ENCODE measurements around the gene LY6G6F. TPM values are rescaled to one million over a fixed set of nuclear protein-coding genes. Genes with fewer than 3 reads are reported as not detected.

LY6G6F gene
- total and polyA plus RNA-seq, 2 experiments from 2014 or later, result not detected

DNA sequence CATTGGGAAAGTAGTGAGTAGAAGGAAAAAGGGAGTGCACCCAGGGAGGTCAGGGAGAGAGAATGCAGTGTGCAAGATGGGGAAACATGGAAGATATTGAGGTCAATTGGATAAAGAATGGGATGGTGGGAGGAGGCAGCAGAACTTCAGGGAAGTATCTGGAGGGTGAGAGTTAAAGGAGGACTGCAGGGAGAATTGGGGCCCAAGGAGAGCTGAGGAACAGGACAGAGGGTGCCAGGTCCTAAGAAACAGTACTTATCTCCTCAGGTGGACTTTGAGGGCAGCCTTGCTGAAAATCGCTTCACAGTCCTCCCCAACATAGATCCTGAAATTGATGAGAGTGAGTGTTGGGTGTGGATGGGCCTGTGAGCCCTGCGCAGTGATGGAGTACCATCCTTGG is 51.6 kb downstream of the LY6G6F start:
- Mint-ChIP-seq H3K27ac (no peak overlapping the region), H3K4me1 (peaks cover 3% of the 10 kb centered on the region; the same call in 2 of the 3 replicates), H3K27me3 (ENCODE audit: insufficient read depth, low read depth, poor library complexity) (peaks cover 7% of the 10 kb centered on the region), H3K36me3 (ENCODE audit: low read depth) (peaks cover 22% of the 10 kb centered on the region), H3K4me3 (no peak overlapping the region), H3K9me3 (no peaks in the 10 kb centered on the region; the same call in 2 of the 3 replicates)
- no peaks in the 10 kb centered on the region for H3K36me3 ChIP-seq (ENCODE audit: insufficient read depth)
- H3K27me3 ChIP-seq (ENCODE audit: insufficient read depth), result no peaks in the 10 kb centered on the region
- H3K79me2 ChIP-seq (replicated peaks; ENCODE audit: insufficient read depth), result no peaks in the 10 kb centered on the region
- no peak overlapping the region for H2AFZ ChIP-seq
- no peak for DNase-seq (ENCODE audit: low spot score)
- 0 out of 2 replicates have a peak, but pooled peaks cover 1% of the 10 kb centered on the region for H3K4me1 ChIP-seq (ENCODE audit: insufficient read depth)
- no peaks in the 10 kb centered on the region for H3F3A ChIP-seq (replicated peaks; ENCODE audit: low read depth)
- TF ChIP-seq EZH2phosphoT487 (IDR thresholded peaks at IDR 0.05; ENCODE audit: unreplicated experiment) (no peak), POLR2AphosphoS5 (IDR thresholded peaks at IDR 0.05; ENCODE audit: low read depth) (no peak), NANOG (IDR thresholded peaks at IDR 0.05; ENCODE audit: borderline replicate concordance) (no peak), CREB1 (CRISPR knock-in tag; IDR thresholded peaks at IDR 0.05; ENCODE audit: low read depth) (no peak), EZH2 (IDR thresholded peaks at IDR 0.05; ENCODE audit: low read depth, unreplicated experiment) (no peak), ZNF114 (CRISPR knock-in tag; IDR thresholded peaks at IDR 0.05) (no peak), ZNF331 (CRISPR knock-in tag; IDR thresholded peaks at IDR 0.05; ENCODE audit: low read depth) (no peak), JUNB (IDR thresholded peaks at IDR 0.05; ENCODE audit: unreplicated experiment) (no peak), STAT1 (IDR thresholded peaks at IDR 0.05; ENCODE audit: unreplicated experiment) (no peak)
- TF ChIP-seq, protein P1, sequence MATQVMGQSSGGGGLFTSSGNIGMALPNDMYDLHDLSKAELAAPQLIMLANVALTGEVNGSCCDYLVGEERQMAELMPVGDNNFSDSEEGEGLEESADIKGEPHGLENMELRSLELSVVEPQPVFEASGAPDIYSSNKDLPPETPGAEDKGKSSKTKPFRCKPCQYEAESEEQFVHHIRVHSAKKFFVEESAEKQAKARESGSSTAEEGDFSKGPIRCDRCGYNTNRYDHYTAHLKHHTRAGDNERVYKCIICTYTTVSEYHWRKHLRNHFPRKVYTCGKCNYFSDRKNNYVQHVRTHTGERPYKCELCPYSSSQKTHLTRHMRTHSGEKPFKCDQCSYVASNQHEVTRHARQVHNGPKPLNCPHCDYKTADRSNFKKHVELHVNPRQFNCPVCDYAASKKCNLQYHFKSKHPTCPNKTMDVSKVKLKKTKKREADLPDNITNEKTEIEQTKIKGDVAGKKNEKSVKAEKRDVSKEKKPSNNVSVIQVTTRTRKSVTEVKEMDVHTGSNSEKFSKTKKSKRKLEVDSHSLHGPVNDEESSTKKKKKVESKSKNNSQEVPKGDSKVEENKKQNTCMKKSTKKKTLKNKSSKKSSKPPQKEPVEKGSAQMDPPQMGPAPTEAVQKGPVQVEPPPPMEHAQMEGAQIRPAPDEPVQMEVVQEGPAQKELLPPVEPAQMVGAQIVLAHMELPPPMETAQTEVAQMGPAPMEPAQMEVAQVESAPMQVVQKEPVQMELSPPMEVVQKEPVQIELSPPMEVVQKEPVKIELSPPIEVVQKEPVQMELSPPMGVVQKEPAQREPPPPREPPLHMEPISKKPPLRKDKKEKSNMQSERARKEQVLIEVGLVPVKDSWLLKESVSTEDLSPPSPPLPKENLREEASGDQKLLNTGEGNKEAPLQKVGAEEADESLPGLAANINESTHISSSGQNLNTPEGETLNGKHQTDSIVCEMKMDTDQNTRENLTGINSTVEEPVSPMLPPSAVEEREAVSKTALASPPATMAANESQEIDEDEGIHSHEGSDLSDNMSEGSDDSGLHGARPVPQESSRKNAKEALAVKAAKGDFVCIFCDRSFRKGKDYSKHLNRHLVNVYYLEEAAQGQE (IDR thresholded peaks at IDR 0.05; ENCODE audit: unreplicated experiment), result no peak
- TF ChIP-seq, protein P2, sequence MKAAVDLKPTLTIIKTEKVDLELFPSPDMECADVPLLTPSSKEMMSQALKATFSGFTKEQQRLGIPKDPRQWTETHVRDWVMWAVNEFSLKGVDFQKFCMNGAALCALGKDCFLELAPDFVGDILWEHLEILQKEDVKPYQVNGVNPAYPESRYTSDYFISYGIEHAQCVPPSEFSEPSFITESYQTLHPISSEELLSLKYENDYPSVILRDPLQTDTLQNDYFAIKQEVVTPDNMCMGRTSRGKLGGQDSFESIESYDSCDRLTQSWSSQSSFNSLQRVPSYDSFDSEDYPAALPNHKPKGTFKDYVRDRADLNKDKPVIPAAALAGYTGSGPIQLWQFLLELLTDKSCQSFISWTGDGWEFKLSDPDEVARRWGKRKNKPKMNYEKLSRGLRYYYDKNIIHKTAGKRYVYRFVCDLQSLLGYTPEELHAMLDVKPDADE (IDR thresholded peaks at IDR 0.05), result no peak
- TF ChIP-seq, protein P3, sequence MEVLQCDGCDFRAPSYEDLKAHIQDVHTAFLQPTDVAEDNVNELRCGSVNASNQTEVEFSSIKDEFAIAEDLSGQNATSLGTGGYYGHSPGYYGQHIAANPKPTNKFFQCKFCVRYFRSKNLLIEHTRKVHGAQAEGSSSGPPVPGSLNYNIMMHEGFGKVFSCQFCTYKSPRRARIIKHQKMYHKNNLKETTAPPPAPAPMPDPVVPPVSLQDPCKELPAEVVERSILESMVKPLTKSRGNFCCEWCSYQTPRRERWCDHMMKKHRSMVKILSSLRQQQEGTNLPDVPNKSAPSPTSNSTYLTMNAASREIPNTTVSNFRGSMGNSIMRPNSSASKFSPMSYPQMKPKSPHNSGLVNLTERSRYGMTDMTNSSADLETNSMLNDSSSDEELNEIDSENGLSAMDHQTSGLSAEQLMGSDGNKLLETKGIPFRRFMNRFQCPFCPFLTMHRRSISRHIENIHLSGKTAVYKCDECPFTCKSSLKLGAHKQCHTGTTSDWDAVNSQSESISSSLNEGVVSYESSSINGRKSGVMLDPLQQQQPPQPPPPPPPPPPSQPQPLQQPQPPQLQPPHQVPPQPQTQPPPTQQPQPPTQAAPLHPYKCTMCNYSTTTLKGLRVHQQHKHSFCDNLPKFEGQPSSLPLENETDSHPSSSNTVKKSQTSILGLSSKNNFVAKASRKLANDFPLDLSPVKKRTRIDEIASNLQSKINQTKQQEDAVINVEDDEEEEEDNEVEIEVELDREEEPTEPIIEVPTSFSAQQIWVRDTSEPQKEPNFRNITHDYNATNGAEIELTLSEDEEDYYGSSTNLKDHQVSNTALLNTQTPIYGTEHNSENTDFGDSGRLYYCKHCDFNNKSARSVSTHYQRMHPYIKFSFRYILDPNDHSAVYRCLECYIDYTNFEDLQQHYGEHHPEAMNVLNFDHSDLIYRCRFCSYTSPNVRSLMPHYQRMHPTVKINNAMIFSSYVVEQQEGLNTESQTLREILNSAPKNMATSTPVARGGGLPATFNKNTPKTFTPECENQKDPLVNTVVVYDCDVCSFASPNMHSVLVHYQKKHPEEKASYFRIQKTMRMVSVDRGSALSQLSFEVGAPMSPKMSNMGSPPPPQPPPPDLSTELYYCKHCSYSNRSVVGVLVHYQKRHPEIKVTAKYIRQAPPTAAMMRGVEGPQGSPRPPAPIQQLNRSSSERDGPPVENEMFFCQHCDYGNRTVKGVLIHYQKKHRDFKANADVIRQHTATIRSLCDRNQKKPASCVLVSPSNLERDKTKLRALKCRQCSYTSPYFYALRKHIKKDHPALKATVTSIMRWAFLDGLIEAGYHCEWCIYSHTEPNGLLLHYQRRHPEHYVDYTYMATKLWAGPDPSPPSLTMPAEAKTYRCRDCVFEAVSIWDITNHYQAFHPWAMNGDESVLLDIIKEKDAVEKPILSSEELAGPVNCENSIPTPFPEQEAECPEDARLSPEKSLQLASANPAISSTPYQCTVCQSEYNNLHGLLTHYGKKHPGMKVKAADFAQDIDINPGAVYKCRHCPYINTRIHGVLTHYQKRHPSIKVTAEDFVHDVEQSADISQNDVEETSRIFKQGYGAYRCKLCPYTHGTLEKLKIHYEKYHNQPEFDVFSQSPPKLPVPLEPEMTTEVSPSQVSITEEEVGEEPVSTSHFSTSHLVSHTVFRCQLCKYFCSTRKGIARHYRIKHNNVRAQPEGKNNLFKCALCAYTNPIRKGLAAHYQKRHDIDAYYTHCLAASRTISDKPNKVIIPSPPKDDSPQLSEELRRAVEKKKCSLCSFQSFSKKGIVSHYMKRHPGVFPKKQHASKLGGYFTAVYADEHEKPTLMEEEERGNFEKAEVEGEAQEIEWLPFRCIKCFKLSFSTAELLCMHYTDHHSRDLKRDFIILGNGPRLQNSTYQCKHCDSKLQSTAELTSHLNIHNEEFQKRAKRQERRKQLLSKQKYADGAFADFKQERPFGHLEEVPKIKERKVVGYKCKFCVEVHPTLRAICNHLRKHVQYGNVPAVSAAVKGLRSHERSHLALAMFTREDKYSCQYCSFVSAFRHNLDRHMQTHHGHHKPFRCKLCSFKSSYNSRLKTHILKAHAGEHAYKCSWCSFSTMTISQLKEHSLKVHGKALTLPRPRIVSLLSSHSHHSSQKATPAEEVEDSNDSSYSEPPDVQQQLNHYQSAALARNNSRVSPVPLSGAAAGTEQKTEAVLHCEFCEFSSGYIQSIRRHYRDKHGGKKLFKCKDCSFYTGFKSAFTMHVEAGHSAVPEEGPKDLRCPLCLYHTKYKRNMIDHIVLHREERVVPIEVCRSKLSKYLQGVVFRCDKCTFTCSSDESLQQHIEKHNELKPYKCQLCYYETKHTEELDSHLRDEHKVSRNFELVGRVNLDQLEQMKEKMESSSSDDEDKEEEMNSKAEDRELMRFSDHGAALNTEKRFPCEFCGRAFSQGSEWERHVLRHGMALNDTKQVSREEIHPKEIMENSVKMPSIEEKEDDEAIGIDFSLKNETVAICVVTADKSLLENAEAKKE (CRISPR knock-in tag; IDR thresholded peaks at IDR 0.05), result no peak
- TF ChIP-seq, protein P4, sequence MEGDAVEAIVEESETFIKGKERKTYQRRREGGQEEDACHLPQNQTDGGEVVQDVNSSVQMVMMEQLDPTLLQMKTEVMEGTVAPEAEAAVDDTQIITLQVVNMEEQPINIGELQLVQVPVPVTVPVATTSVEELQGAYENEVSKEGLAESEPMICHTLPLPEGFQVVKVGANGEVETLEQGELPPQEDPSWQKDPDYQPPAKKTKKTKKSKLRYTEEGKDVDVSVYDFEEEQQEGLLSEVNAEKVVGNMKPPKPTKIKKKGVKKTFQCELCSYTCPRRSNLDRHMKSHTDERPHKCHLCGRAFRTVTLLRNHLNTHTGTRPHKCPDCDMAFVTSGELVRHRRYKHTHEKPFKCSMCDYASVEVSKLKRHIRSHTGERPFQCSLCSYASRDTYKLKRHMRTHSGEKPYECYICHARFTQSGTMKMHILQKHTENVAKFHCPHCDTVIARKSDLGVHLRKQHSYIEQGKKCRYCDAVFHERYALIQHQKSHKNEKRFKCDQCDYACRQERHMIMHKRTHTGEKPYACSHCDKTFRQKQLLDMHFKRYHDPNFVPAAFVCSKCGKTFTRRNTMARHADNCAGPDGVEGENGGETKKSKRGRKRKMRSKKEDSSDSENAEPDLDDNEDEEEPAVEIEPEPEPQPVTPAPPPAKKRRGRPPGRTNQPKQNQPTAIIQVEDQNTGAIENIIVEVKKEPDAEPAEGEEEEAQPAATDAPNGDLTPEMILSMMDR (conservative IDR thresholded peaks at IDR 0.05; ENCODE audit: low read depth in 2 of 2), result no peak
- H3K4me2 ChIP-seq, result no peak overlapping the region
- H3K4me3 ChIP-seq, result no peak overlapping the region
- H3K27ac ChIP-seq (ENCODE audit: low read depth), result no peak overlapping the region
- H4K20me1 ChIP-seq (replicated peaks; ENCODE audit: insufficient read depth), result 0 out of 2 replicates have a peak, but pooled peaks cover 3% of the 10 kb centered on the region
- no peaks in the 10 kb centered on the region for H3K9me2 ChIP-seq (ENCODE audit: insufficient read depth)
- no peak for ATAC-seq
